ENCODE results near the gene FHOD3.
"Not testable (repeated sequence)": the region's sequence is repeated elsewhere in the genome, so short reads cannot be mapped to it uniquely, and the experiment has no call there.

The FHOD3 gene

DNA sequence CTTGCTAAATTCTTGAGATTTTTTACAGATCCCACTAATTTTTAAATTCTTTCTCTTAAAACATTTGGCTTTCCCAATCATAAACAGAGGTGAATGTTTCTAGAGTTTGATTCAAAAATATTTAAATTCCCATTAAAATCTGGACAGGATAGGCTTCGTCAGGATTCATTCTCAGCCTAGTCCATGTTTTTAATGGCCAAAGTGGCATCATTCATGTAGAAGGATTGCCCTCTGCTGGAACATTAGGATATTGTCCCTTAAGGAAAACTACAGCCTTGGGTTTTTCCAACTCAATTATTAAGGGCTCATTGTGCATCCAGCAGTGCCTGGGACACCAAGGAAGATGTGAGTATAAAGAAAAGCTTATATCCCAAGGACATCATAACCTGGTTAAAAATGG, 459.6 kb downstream of the FHOD3 start:
- peak; percentile 71 for DNase-seq (ENCODE audit: low spot score)

DNA sequence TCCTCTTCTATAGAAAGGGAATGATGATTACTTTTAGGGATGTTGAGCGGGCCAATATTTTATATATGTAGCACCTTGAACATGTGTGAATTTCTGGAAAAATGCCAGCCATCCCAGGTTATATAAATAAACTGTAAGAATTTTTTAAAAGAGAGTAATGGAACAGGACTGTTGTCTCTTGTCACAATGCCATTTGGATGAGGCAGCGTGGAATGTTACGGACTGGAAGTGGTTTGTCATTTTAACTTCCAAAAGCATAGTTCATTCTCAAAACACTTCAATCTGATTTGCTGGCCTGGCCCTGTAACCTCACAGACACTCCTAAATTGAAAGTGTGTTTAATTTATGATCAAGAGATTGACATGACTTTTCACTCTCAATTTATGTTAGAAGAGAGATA, 460.5 kb downstream of the FHOD3 start:
- DNase-seq (ENCODE audit: low spot score): peak; percentile 33

DNA sequence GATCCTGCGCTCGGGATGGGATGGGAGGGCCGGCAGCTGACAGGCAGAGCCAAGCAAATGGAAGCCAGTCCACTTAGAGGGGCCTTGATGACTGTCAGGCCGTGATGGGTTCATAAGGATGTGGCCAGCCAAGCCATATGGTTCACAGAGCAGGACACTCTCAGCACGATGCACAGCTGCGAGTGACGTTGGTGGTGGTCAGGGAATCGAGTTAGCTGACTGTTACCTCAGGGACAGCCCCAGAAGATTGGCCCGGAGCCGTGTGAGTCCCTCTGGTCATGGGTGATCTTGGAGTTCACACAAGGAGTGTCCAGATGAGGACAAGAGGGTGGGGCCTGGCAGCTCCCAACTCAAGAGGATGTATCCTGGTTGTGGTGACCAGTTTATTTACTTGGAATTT, 461.1 kb downstream of the FHOD3 start:
- no peak for DNase-seq (ENCODE audit: low spot score)

DNA sequence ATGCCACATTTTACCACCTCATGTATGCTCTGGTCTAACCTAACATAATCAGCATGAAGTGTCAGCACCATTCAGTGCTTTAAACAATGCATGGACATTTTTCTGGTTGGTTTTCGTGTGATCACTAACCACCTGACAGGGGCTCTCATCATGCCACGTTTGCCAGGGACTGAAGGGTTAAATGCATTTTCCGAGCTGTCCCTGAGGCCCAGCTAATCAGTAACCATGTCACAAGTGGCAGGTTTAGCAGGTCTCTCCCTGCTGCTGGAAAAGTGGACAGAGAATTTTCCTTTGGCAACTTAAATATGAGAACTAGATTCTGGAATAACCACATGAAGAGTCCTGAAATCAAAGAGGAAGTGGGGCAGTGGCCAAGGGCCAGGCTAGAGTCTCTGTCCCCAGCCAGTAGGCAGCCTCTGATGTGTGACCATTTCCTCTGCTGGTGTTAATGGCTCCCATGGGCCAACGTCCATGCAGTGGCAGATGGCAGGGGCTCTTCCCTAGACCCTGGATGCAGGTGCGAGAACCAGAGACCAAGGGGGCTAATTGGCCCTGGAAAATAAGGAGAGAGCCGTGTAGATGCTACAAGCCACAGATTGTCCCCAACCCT, 461.8 kb downstream of the FHOD3 start:
- no peak for DNase-seq (ENCODE audit: low spot score)

DNA sequence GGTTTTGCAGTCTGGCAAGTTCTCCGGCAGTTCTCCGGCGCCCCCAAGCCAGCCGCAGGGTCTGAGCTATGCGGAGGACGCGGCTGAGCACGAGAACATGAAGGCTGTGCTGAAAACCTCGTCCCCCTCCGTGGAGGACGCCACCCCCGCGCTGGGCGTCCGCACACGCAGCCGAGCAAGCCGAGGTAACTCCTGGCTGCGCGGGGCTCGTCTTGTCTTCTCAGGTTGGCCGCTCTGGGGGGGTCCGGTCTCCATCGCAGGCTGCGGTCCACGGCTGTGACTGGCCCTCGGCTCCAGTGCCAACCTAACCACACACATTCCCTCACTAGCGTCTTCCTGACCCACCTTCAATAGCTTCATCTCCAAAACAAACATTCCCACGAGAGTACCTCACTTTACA, 463.1 kb downstream of the FHOD3 start:
- no peak for DNase-seq (ENCODE audit: low spot score)

DNA sequence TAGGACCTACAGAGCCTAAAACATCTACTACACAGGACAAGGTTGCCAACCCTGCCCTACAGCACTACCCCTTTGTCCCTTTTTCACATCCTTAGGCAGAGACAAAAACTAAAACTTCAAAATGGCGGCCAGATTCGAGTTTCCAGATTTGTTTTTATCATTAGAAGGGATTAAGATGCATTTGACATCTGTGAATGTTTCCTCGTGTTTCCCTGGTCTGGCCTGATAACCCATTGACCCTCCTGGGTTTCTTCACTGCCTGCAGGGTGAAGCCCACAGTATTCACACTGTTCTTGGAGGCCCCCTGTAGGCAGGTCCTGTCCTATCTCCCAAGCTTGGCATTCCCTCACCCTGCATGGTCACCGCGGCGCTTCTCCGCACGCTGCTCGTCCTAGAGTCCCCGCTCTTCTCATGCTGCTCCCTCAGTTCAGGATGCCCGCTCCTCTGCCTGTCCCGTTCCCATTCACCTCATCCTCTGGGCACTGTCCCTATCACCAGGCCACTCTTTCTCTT, 463.7 kb downstream of the FHOD3 start:
- DNase-seq (ENCODE audit: low spot score): no peak

DNA sequence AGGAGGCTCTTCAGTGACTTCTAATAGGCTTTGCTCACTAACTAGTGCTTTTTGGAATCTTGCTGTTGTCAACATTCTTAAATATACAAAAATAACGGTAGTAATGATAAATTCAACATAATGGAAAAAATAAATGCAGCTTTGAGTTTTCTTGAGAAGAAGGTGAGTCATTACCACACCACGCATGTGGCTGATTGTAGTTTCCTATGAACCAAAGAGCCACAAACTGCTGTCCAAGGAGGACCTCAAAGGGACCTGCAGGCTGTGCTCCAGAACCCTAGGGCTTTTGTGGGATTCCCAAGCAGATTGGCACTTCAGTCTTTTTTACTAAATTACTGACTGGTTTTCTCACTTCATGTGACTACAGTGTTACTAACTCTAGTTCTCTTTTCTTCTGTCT, 464.6 kb downstream of the FHOD3 start:
- no peak for DNase-seq (ENCODE audit: low spot score)

DNA sequence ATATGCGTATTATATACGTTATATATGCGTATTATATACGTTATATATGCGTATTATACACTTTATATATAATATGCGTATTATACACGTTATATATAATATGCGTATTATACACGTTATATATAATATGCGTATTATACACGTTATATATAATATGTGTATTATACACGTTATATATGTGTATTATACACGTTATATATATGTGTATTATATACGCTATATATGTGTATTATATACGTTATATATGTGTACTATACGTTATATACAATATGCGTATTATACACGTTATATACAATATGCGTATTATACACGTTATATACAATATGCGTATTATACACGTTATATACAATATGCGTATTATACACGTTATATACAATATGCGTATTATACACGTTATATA, 465.5 kb downstream of the FHOD3 start:
- DNase-seq (ENCODE audit: low spot score): not testable (repeated sequence)

DNA sequence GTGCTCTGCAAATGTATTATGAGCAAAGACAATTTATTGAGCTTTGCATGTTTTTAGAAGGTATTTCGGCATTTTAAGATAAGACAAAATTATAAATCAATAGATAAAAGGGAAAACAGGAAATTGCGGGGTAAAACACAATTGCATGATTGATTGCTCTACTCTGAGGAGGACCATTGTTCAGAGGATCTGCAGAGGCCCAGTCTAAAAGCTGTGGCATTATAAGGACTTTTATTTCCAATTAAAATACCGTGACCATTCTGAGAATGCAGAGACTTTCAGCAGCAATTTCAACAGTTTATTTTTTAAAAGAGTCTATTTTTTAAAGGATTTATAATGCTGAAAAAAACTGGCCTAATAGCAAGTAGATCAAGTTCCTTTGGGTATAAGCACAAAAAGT, 469.3 kb downstream of the FHOD3 start:
- no peak for DNase-seq (ENCODE audit: low spot score)

DNA sequence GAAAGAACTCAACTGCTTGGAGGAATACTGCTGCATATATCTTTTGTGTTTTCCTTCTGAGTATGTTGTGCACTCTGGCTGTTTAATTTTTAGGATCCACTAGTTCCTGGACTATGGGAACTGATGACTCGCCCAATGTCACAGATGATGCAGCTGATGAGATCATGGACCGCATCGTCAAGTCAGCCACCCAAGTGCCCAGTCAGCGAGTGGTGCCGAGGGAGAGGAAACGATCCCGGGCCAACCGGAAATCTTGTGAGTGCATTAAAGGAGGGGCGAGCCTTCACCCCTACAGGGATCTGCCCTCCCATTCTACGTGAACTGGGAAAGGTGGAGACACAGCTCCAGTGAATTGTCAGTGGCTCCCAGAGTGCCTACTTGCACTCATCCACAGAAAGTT, 471.7 kb downstream of the FHOD3 start:
- DNase-seq (ENCODE audit: low spot score): no peak

DNA sequence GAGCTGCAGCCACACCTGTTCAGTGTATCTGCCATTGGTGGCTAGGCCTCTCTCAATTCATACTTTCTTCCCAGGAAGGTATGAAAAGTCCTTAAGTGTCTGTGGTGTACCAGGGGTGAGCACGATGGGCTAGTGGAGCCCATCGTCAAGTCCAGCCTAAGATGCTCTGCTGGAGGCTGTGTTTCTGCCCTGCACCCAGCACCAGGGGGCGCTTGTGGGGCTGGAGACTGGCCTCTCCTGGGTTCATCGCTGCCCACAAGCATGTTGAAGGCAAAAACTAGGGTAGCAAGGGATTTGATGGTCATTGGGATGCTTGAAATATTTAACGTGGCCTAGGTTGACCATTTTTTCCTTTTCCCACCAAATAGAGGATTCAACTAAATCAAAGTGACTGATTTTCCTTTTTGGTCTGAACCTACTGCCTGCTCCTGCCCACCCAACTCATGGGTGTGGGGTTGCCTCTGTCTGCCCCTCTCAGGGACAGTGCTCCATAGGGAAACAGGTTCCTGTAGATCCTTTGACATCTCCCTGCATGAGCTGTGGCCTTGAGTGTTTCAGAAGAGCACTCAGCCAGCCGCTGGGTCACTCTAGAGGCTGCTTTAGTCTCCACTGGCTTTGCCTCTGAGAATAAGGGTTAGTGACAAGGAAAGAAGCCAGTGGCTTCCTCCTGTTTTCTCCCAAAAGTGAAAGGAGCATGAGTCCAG, 472.2 kb downstream of the FHOD3 start:
- no peak for DNase-seq (ENCODE audit: low spot score)

DNA sequence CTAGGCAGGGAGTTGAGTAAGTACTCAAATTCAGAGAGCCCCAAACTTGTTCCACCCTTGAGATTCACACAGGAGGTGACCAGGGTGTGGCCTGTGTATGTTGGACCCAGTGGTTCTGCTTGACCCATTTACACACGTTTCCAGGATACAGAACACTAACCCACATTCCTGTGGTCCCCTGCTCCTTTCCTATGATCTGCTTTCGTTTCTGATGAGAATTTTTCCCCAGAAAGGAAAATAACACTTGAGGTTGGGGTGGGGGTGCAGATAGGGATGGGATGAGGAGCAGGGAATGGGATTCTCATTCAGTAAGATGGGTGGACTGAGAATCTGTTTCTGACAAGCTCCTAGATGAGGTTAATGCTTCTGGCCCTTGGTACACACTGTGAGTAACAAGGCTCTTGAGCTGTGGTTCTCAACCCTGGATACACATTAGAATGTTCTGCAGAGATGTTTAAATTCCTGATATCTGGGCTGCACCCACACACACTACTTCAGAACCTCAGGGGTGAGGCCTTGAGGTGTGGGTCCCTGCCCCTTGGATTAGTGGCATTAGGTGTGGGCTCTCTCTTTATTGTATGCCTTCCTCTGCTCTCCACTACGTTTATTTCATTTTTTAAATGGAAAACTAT, 472.9 kb downstream of the FHOD3 start:
- DNase-seq (ENCODE audit: low spot score): no peak

DNA sequence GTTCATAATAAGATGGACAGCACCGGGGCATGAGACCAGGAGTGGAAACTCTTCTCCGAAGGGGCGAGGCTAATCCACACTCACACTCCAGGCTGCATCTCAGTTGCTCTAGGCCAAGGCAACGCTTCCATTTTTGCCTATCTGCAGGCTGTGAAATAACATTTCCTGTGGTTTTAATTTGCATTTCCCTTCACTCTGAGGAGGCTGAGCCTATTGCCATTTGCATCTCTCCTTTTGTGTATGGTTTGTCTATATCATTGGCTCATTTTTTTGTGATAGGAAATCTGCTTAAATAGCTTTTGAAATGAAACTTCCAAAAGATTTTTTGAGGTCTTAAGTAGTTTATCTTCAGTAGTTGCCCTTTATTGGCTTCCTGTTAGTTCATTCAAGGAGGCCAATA, 473.7 kb downstream of the FHOD3 start:
- no peak for DNase-seq (ENCODE audit: low spot score)

DNA sequence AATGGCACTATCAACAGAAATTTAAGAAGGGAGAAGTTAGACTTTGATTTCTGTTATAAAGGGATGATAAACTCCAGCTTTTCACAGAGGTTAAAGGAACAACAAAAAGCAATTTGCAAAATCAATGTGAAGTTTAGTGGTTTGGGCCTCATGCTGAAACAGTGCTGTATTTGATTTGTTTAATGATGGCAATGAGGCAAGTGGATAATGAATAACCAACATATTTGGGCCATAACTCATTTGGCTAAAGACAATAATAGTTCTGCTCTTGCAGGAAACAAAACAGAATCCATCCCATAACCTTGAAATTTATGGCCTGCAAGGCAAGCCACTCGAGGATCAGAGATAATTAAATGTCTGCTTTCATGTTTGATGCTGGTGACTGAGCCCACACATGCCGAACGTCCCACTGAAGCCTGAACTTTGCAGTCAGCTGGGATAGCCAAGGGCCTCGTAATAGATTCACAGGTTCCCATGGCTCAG, 474.8 kb downstream of the FHOD3 start:
- DNase-seq (ENCODE audit: low spot score): no peak

DNA sequence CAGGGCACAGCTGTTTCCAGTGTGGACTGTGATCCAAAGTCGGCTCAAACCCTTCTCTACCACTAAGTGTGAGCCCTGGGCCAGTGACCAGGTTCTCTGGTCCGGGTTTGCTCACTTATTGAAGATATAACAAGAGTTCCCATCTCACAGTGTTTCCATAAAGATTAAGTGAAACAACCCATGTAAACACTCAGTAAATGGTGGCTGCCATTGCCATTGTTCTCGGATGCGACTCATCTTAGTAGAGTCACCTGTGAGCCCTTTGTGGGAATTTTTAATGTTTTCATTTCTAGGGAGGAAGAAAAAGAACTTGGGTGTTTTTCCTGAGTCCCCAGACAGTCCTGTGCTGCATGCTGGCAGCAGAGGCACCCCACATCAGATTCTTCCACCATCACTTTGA, 477.9 kb downstream of the FHOD3 start:
- no peak for DNase-seq (ENCODE audit: low spot score)

DNA sequence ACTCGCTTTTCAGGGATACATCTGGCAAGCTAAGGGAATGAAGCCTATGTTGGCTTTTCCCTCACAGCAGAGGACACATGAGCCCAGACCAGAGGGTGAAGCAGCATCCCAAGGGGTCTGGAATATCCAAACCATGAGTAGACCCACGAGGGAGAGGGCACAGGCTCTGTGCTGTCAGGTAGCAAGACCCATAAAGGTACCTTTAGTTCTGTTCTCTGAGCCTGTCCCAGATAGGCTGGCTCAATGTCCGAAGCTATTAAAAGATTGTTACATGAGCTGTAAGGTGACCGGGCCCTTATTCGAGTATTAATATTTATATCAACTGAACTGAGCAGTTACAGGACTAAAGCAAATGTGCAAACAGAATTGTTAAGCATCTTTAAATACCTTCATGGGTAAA, 479.1 kb downstream of the FHOD3 start:
- DNase-seq (ENCODE audit: low spot score): no peak

DNA sequence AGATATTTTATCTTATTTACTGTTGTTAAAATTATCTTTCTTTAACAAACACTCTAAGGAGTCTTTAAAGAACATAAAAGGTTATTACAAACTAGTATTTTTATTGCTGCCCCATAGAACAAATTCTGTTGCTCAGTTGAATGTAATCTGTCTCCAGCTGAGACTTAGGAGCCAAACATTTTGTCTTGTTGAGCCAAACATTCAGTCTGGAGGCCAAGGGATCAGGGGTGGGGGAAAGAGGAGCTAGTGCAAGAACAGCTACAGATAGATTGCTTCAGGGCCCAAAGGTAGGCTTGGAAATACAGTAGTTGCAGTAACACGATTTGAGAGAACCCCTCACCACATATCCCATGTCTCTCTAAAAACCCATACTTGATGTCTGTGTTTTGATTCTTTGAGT, 480.1 kb downstream of the FHOD3 start:
- DNase-seq (ENCODE audit: low spot score): no peak

DNA sequence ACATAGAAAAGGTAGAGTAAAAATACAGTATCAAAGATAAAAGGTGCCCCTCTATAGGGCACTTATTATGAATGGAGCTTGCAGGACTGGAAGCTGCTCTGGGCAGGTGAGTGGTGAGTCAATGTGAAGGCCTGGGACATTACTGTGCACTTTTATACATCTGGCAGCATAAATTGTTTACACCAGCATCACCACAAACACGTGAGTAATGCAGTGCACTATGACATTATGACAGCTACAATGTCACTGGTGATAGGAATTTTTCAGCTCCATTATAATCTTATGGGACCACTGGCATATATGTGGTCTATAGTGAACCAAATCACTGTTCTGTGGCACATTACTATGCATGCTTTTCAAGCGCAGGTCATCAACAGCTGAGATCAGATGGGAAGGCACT, 483.2 kb downstream of the FHOD3 start:
- no peak for DNase-seq (ENCODE audit: low spot score)

DNA sequence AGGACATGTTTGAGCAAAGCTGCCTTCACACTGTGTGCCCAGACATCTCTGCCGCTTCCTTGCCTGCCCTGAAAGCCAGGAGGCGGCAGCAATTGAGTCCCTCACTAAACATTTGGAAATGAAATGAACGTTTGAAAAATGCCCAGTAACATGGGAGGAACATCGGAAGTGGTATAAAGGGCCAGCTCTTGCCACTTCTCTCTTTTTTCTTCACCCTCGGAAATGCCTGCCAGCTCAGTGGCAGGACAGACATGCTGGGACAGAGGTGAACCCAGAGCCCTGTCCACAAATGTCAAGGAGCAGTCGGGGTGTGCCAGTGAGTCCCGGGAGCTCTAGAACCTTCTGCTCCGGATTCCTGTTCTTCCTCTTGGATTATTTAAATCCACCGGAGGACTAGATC, 485.2 kb downstream of the FHOD3 start:
- no peak for DNase-seq (ENCODE audit: low spot score)

DNA sequence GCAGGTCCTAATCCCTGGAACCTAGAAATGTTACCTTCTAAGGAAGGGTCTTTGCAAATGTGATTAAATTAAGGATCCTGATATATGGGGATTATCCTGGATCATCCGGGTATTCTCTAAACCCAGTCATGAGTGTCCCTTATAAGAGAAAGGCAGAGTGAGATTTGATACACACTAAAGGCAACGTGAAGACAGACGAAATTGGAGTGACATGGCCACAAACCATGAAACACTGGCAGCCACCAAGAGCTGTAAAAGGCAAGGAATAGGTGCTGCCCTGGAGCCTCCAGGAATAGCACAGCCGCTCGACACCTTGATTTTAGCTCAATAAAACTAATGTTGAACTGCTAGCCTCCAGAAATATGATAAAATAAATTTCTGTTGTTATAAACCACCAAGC, 486.3 kb downstream of the FHOD3 start:
- no peak for DNase-seq (ENCODE audit: low spot score)

DNA sequence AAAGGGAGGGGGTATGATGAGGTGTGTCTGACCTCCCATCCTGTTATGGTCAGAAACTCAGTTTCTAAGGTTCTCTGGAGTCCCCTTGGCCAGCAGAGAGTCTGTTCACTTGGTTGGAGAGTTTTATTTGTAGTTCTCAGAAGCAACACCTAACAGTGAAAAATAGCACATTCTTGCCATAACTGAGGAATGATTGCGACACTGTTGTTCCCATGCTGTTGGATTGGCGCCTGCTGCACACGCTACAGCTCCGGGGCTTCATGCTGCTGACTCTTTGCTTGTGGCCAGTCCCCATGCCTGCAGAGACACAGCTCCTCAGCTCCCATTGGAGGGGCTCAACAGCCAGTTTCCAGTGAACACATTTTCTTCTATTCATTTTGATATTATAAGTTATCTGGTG, 489.2 kb downstream of the FHOD3 start:
- no peak for DNase-seq (ENCODE audit: low spot score)

DNA sequence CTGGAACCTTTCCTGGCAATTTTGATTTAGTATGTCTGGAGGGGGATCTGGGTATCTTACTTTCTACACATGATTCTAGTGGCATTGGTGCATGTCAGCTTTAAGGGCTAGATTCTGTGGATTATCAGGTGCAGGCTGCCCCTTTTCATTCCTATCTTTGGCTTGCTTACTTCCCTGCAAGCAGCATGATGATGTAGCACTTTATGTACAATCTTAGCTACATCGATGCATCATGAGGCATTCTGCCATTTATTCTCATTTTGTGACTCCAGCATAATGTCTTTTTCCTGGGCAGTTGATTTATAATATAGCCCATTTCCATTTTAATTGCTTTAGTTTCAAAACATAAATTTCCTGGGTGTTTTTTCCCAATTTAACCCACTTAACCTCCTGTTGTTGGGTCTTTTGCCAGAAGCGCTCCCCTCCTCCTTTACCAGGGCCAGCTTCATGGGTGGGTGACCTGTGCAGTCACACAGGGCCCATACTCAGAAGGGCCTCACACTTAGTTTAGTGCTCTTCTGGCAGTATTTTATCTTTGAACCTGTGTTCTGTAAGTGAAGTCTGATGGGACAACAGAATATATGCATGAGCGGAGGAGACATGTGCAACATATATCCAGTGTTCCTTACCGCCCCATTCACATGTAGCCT, 495.2 kb downstream of the FHOD3 start:
- DNase-seq (ENCODE audit: low spot score): no peak
